ENCODE measurements around the gene SAMD9. TPM values are rescaled to one million over a fixed set of nuclear protein-coding genes. Genes with fewer than 3 reads are reported as not detected.
A peak's percentile ranks its signal among the peaks of the same experiment; 100 is the strongest.

Gene SAMD9
- total and polyA plus RNA-seq, 10 donors = 7.0 to 44.8 (median 30.9) TPM

- Histone ChIP-seq H3K4me3 (no peak overlapping the region), H3K9me3 (no peaks in the 10 kb centered on the region), H3K27me3 (replicated peaks in 1 of 7) (no peaks in the 10 kb centered on the region), H3K27ac (no peak overlapping the region), H3K36me3 (no peaks in the 10 kb centered on the region), H3K4me1 (peaks cover 0 to 22% (median 6%) of the 10 kb centered on the region in 6 donors)
- intact Hi-C loops (cut with DNase I; ENCODE audit: low total_unique reads) = loop anchor here (5.0 kb wide), 1 partner anchor 433 kb away; no protein-coding TSS in a partner anchor
- no peak for TF ChIP-seq POLR2AphosphoS5 (IDR thresholded peaks at IDR 0.05)
- peak; percentile 63 to 86 (median 81) for TF ChIP-seq CTCF (IDR thresholded peaks at IDR 0.05 in 8 of 11, conservative IDR thresholded peaks at IDR 0.05 in 3 of 11)
- no peak for TF ChIP-seq POLR2A (IDR thresholded peaks at IDR 0.05)
- 6 to 8% (median 7%) methylated on average over 5 of the region's 5 CpGs for WGBS, 5 donors
- no peak for DNase-seq
These were observed 62.2 kb downstream of the SAMD9 start for GRCh38 chr7:93055543-93056107.

DNA sequence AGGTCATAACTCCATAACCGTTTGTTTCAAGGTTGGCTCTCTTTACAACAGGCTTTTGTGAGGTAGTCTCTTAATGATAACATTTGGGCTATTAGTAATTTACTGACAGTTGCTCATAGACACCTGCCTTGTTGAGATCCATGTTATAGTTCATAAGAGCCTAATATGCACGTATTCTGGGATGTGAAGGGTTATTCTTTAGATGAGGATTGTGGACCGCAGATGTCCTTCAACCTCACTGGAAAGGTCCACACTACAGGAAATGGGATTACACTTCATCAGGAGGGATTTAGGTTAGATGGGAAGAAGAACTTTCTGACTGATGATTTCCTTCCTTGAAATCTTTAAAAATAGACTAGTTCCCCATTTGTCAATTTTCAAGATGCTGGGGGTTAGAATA lies 62.8 kb downstream of the SAMD9 start:
- no peaks in the 10 kb centered on the region for H3K27me3 ChIP-seq (replicated peaks in 1 of 7)
- no peaks in the 10 kb centered on the region for H3K36me3 ChIP-seq
- H3K4me1 ChIP-seq = peaks cover 0 to 22% (median 6%) of the 10 kb centered on the region in 6 donors
- intact Hi-C loops (cut with DNase I; ENCODE audit: low total_unique reads) = loop anchor here (5.0 kb wide), 1 partner anchor 433 kb away; no protein-coding TSS in a partner anchor
- WGBS, 5 donors = 61 to 70% (median 61%) methylated on average over 3 of the region's 3 CpGs
- no peak overlapping the region for H3K4me3 ChIP-seq
- TF ChIP-seq POLR2AphosphoS5 (IDR thresholded peaks at IDR 0.05) = no peak
- no peak for TF ChIP-seq CTCF (IDR thresholded peaks at IDR 0.05 in 8 of 11, conservative IDR thresholded peaks at IDR 0.05 in 3 of 11)
- TF ChIP-seq POLR2A (IDR thresholded peaks at IDR 0.05) = no peak
- no peak overlapping the region for H3K27ac ChIP-seq
- no peak for DNase-seq
- H3K9me3 ChIP-seq = no peaks in the 10 kb centered on the region

DNA sequence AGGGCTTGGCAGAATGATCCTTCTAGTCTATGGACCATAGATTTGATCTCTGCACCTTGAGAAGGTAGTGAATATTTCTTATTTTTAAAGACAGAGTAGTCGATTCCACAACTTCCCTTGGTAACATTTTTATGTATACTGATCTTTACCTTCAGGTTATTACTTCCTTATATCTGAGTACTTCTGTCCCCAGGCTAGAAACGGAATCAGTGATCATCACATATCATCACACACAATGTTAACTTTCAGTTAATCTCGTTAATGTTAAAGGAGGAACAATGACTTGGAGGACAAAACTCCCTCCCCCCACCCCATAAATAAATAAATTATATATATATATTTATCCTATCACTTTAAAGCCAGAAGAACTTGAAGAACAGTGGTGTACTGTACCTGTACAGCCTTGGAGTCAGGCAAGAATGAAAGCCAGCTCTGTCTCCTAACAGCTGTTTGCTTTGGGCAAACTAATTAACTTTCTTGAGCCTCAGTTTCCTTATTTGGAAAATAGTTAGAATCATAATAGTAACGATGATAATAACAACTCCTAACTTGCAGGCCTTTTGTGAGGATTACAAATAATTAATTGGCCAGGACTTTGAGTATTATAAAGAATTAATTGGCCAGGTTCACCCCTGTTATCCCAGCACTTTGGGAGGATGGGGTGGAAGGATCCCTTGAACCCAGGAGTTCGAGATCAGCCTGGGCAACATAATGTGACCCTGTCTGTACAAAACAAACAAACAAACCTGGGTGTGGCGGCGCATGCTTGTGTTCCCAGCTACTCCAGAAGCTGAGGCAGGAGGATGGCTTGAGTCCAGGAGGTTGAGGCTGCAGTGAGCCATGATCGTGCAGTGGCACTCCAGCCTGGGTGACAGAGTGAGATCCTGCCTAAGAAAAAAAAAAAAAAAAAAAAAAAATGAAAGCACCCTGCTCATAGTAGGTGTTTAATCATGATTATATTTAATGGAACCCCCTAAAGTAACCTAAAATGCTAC lies 63.5 kb downstream of the SAMD9 start:
- Histone ChIP-seq H3K4me3 (no peak overlapping the region), H3K36me3 (no peaks in the 10 kb centered on the region), H3K9me3 (no peaks in the 10 kb centered on the region), H3K4me1 (peaks cover 0 to 22% (median 6%) of the 10 kb centered on the region in 6 donors), H3K27me3 (replicated peaks in 1 of 7) (no peaks in the 10 kb centered on the region), H3K27ac (no peak overlapping the region)
- 62 to 75% (median 65%) methylated on average over 8 of the region's 8 CpGs for WGBS, 5 donors
- no peak for DNase-seq
- TF ChIP-seq CTCF (IDR thresholded peaks at IDR 0.05 in 8 of 11, conservative IDR thresholded peaks at IDR 0.05 in 3 of 11) = no peak
- no peak for TF ChIP-seq POLR2A (IDR thresholded peaks at IDR 0.05)
- no peak for TF ChIP-seq POLR2AphosphoS5 (IDR thresholded peaks at IDR 0.05)
- intact Hi-C loops (cut with DNase I; ENCODE audit: low total_unique reads) = no loop called here

Data from spleen (tissue), 11 donors.